HG02759 (cell line): ENCODE data around the gene DEXI.

Experiments used
- ATAC-seq: cut with Tn5 transposase; IDR thresholded peaks from one replicate; pipeline ENCODE4 v1.9.1; 2021; ENCODE audit warnings: mild to moderate bottlenecking, moderate library complexity; ENCODE audit not compliant: unreplicated experiment

DEXI gene

GRCh38 chr16:10896723-10897122, 45.5 kb downstream of the DEXI start:
- no peak for ATAC-seq

- ATAC-seq = no peak
These were observed 46.1 kb downstream of the DEXI start for GRCh38 chr16:10896165-10896564.

- ATAC-seq = no peak
These were observed 47.0 kb downstream of the DEXI start for GRCh38 chr16:10895053-10895946.

- ATAC-seq = no peak
These were observed 49.4 kb downstream of the DEXI start for GRCh38 chr16:10892782-10893318.

- ATAC-seq = no peak
These were observed 52.4 kb downstream of the DEXI start for GRCh38 chr16:10889855-10890254.

GRCh38 chr16:10888320-10888937, 53.8 kb downstream of the DEXI start:
- ATAC-seq = no peak

GRCh38 chr16:10885246-10885645, 57.0 kb downstream of the DEXI start:
- no peak for ATAC-seq

GRCh38 chr16:10883004-10883403, 59.3 kb downstream of the DEXI start:
- ATAC-seq = no peak

GRCh38 chr16:10881479-10882030, 60.7 kb downstream of the DEXI start:
- ATAC-seq = no peak

- no peak for ATAC-seq
These were observed 61.4 kb downstream of the DEXI start for GRCh38 chr16:10880594-10881452.

- no peak for ATAC-seq
These were observed 62.3 kb downstream of the DEXI start for GRCh38 chr16:10879681-10880589.
